Amygdala (tissue), 56 donors: ENCODE results near the gene RELL2.

Source experiments
- DNase-seq, 56 donors: peaks; one replicate each; lab custom pipeline; 2025; lab: John Stamatoyannopoulos, UW

RELL2 gene

DNA sequence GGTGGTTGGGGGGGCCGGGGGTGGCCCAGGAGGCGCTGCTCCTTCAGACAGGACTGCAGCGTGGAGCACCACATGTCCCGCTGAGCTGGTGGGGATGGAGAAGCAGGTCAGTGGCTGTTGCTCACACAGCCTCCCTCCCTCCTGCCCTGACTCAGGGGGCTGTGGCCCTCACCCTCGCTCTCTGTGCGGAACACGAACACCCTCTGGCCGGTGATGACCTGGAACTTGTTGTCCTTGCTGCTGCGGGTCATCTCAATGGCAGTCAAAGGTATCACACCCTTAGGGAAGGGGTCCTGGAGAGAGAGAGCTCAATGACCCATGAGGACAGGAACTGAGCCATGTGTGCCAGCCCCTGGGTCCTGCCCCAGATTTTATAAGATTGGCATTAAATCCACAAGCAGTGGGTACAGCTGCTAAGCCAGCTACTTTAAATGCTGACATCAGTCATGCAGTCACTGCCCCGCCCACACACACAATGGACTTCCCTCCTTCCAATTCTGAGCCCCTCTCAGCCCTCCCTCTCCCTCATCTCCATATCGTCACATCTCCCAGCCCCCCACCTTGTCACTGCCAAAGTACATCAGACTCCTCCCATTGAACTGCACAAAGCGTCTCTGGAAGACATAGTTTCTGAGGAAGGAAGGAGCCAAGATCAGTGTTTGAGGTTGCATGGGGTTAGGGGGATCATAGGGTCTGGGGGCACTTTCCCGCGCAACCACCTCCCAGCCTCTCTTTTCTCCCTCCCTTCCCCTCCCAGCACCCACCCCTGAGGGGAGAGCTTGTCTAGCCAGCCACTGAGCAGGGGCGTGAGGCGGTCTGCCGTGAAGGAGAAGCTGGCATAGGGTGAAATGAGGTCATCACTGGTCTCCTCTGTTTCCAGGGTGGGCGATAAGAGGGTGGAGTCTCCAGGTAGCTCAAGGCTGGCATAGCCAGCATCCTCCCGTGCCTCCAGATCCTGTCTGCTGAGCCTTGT is 36.3 kb downstream of the RELL2 start:
- peak in 19 of 56 donors; percentile 9 to 82 (median 30) for DNase-seq

DNA sequence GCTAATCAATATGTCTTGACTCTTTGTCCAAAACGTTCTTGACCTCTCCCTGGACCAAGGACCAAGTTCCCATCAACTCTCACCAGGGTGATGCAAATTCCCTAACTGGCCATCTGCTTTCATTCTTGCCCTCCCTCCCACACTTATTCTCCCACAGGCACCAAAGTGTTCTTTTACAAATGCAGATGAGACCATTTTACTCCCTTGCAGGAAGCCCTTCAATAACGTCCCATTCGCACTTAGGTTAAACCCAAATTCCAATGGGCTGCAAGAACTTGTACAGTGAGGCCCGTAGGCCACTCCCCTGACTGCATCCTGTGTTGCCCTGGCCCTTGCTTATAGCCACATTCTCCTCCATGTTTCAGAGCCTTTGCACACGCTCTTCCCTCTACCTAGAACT is 38.0 kb downstream of the RELL2 start:
- no peak for DNase-seq

DNA sequence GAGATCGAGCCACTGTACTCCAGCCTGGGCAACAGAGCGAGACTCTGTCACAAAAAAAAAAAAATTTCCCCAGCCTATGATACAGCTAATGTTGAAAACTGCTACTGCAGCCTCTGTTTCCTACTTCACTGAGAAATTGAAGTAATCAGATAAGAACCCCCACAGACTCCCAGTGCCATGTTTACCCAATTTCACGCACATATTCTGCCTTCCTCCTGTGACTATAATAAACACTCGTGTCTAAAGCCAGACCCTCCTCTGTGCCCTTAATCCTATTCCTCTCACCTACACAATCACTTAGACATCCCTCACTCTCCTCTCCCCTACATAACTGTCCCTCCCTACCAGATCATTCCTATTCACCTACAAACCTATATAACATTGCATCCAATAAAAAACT is 38.9 kb downstream of the RELL2 start:
- no peak for DNase-seq

DNA sequence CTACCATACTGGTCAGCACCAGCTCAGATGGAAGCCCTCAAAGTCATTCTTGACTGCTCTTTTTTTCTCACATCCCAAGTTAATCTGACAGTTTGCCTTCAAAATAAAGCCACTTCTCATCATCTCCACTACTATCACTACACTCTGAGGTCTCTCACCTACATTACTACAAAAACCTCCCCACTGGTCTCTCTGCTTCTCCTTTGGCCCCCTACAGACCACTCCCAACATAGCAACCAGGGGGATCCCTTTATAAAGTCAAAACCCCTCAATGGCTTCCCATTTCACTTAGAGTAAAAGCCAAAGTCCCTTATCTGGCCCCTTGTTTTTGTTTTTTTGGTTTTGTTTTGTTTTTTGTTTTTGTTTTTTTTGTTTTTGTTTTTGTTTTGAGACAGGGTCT is 40.6 kb downstream of the RELL2 start:
- DNase-seq, result no peak

DNA sequence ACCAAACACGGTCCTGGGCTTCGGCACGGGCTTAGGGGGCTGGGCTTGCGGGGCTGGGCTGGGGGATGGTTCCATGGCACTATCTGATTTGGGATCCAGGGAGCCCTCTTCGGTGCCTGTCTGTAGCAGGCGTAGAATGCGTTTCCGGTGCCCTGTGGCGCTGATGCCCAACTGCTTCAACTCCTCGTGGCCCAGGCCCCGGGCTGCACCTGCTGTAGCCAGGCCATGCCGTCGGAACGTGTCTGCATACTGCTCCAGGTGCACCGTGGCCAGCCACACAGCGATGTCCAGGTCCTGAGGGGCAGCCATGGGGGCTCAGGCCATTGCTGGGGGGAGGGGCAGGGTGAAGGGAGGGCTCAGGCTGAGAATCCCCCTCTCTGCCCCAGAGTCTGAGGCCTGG is 43.4 kb downstream of the RELL2 start:
- DNase-seq, result no peak

DNA sequence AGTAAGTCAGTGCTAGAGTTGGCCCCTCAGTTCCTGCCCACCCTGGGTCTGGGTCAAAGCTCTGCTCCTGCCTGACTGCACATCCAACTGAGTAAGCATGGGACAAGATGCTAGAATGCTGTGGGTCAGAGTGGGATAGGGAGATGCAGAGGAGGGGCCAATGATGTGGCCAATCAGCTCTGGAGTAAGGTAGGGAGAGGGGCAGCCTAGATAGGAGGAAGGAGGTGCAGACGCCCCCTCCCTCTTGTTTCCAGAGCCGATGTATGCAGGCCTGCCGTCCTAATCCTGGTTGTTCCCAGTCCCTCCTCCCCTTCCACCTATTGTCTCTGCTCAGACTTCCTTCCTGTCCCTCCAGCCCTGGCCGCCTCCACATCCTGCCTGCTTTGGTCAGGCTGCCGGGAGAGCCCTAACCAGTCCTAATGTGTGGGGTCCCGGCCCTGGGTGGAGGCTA is 44.0 kb downstream of the RELL2 start:
- DNase-seq, result no peak

DNA sequence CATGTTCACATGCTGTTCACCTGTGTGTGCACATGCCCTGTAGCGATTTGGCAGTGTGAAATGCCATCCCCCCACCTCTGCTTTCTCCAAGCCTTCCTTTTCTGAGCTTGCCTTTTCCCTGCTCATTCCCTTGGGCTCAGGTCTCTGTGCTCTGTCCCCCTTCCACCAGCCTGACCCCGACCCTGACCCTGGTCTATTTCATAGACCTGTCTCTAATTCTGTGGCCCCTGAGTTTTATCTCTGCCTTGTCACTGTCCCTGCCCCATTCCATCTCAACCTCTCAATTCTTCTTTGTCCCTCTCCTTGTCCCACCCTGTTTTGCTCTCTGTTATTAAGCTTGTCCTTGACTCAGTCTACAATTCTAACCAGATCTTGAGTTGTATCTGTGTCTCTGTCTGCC is 44.5 kb downstream of the RELL2 start:
- no peak for DNase-seq

DNA sequence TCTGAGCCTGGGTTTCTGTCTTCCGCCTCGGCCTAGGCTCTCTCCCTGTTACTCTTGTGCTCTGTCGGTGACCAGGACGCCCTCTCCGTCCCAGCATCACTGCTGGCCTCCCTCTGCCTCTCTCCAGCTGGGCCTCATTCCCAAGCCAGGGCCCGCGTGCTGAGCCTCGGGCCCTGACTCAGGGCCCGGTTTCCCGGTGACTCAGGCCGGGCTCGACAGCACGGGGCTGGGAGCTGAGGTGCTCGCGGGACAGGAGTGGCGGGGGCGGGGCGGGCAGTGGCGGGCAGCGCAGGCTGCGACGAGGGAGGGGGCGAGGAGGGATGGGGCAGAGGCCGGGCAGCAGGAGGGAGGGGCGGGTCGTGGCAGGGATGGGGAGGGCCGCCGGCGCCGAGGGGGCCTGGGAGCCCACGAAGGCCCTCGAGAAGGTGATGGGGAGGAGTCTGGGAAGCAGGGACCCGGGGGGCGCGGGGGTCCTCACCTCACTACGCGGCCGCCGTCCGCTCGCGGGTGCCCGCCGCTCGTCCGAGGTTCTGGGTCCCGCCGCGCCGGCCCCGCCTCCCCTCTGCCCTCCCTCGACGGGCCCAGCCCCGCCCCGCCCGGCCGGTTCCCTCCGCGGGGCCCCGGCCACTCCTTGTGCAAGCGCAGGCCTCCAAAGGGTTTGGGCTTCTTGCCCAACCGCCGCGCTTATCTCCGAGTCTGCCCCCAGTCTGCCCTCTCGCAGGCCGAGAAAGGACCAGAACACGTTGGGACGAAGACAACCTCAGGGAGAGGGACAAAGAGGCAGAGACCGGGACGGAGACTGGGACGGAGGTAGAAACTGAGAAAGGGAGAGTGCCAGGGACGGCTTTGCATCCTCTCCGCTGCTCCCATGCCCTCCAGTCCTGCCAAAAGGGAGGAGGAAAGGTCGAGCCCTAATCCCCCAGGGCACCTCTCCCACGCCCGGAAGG is 45.2 kb downstream of the RELL2 start, which contains the start of gene ARAP3:
Gene ARAP3 (minus strand): TSS at position 536 of the 947 bp plus-strand sequence. CDS start 1,744 bp downstream, outside the sequence.
- peak in 10 of 56 donors; percentile 5 to 77 (median 20) for DNase-seq

DNA sequence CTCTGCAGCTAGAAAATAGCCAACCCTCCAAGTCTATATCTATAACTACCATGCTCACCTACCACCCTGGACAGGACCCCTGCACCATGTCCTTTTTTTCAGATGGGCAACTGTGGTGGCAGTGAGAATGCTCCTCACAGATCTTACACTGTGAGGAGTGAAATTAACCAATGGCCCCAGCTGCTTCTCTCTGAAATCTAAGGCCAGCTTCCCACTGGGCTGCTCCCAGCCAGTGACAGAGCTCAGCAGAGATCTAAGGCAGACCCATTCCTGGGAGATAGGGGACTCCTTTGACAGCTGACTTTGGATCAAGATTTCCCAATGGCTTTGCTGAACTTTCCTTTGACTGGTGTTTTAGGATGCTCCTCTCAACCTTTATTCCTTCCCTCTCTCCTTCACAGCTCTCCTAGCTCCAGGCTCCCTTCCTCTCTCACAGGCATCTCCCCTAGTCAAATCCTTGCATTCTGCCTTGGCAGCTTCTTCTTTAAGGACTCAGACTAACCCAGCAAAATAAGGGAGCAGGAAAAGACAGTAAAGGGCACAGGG is 46.9 kb downstream of the RELL2 start:
- DNase-seq, result no peak

DNA sequence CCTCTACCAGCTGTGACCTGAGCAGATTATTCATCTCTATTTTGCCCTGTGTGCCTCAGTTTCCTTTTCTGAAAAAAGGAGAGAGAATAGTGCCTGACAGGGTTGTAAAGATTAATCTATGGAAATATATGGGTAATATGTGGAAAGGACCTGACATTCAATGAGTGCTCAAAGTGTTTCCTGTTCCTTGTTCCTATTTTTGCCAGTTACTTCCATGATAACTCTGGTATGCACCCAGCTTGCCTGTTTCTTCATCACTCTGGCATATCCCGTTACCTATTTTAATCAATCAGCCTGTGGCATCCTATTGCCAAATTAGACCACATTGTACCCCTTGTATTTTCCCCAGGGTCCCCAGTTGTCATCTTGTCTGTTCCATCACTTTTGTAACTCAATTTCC is 48.8 kb downstream of the RELL2 start:
- DNase-seq, result no peak

DNA sequence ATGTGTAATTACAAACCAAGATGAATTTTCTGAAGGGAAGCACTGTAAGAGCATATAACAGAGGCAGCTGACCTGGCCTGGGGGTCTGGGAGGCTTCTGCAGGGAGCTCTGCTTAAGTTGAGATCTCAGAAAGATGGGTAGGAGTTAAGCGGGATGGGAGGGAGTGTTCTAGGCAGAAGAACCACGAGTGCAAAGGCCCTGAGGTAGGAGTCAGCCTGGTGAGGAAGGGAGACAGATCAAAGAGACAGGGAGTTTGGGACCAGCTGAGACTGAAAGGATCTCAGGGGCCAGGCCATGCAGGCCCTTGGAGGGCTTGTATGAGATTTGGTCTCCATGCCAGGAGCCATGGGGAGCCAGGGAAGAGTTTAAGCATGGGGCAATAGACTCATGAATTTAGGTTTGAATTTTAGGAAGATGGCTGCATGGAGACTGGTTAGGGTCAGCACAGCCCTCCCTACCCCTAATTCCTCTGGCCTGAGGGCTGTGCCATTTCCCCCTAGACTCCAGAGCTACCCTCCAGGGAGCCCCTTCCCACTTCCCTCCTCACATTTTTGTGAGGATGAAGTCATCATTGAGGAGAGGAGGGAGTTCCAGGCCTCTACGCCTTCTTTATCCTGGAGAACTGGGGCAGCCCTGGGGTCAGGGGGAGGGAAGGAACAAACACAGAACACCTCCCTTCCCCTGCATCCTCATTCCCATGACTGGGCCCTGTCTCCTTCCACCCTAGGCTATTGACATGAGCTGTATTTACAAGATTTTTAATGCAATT is 50.0 kb downstream of the RELL2 start:
- no peak for DNase-seq
